SK-N-SH treated with all-trans-retinoic acid at 6 μM for 48 hours (cell line): ENCODE measurements around the gene DCT.

Source experiments
- ATAC-seq: fragments of 200-7000 bp; cut with Tn5 transposase; 3 replicates; pipeline ENCODE4 v1.9.1; 2020; ENCODE audit warnings: mild to moderate bottlenecking, moderate library complexity
- ARNTL ChIP-seq: fragments of 450-650 bp; formaldehyde crosslinking; IDR thresholded peaks from 2 replicates; pipeline ENCODE4 v1.5.0; 2020; ENCODE audit warnings: low read depth, mild to moderate bottlenecking, moderate library complexity, borderline replicate concordance
- BACH2 ChIP-seq: fragments of 250-450 bp; sonication (Bioruptor Pico); IDR thresholded peaks from 2 replicates; pipeline ENCODE4 v1.9.0; 2021; ENCODE audit warnings: mild to moderate bottlenecking, borderline replicate concordance
- CREB5 ChIP-seq: fragments of 250-450 bp; sonication (Bioruptor Pico); IDR thresholded peaks from 2 replicates; pipeline ENCODE4 v1.5.1; 2020; ENCODE audit warnings: low read depth, mild to moderate bottlenecking, moderate library complexity
- CSDC2 ChIP-seq: fragments of 250-450 bp; sonication (Bioruptor Pico); IDR thresholded peaks from 2 replicates; pipeline ENCODE4 v1.5.0; 2020; ENCODE audit warnings: mild to moderate bottlenecking, moderate library complexity
- ESRRG ChIP-seq: fragments of 250-450 bp; sonication (Bioruptor Pico); IDR thresholded peaks from 2 replicates; pipeline ENCODE4 v1.6.1; 2021; ENCODE audit warnings: mild to moderate bottlenecking
- ISL1 ChIP-seq: fragments of 250-450 bp; sonication (Bioruptor Pico); IDR thresholded peaks from 2 replicates; pipeline ENCODE4 v2.1.2; 2022; ENCODE audit warnings: mild to moderate bottlenecking, moderate library complexity
- OSR1 ChIP-seq: fragments of 250-450 bp; sonication (Bioruptor Pico); IDR thresholded peaks from 2 replicates; pipeline ENCODE4 v1.8.0; 2022; ENCODE audit warnings: moderate library complexity, mild to moderate bottlenecking, inconsistent platforms
- PATZ1 ChIP-seq: fragments of 250-450 bp; sonication (Bioruptor Pico); IDR thresholded peaks from 2 replicates; pipeline ENCODE4 v1.8.0; 2020; ENCODE audit warnings: mild to moderate bottlenecking, moderate library complexity, borderline replicate concordance
- POU6F1 ChIP-seq: fragments of 250-450 bp; sonication (Bioruptor Pico); IDR thresholded peaks from 2 replicates; pipeline ENCODE4 v1.8.0; 2021; ENCODE audit warnings: low read depth, mild to moderate bottlenecking, moderate library complexity, borderline replicate concordance
- PPARA ChIP-seq: fragments of 250-450 bp; sonication (Bioruptor Pico); IDR thresholded peaks from 2 replicates; pipeline ENCODE4 v1.5.0; 2020; ENCODE audit warnings: mild to moderate bottlenecking, borderline replicate concordance
- RARB ChIP-seq: fragments of 250-450 bp; sonication (Bioruptor Pico); IDR thresholded peaks from 2 replicates; pipeline ENCODE4 v1.8.0; 2021; ENCODE audit warnings: mild to moderate bottlenecking, moderate library complexity
- SNAI2 ChIP-seq: fragments of 250-450 bp; sonication (Bioruptor Pico); IDR thresholded peaks from 2 replicates; pipeline ENCODE4 v1.5.0; 2020; ENCODE audit warnings: mild to moderate bottlenecking, moderate library complexity
- TCF4 ChIP-seq: fragments of 250-450 bp; sonication (Bioruptor Pico); IDR thresholded peaks from 2 replicates; pipeline ENCODE4 v1.8.0; 2021; ENCODE audit warnings: mild to moderate bottlenecking, moderate library complexity, borderline replicate concordance
- TOX ChIP-seq: fragments of 250-450 bp; sonication (Bioruptor Pico); IDR thresholded peaks from 2 replicates; pipeline ENCODE4 v1.8.0; 2021; ENCODE audit warnings: mild to moderate bottlenecking, moderate library complexity, borderline replicate concordance
- TSHZ2 ChIP-seq: fragments of 250-450 bp; sonication (Bioruptor Pico); IDR thresholded peaks from 2 replicates; pipeline ENCODE4 v1.5.0; 2020; ENCODE audit warnings: mild to moderate bottlenecking, moderate library complexity
- ZC3H10 ChIP-seq: fragments of 250-450 bp; sonication (Bioruptor Pico); IDR thresholded peaks from 2 replicates; pipeline ENCODE4 v1.5.1; 2021; ENCODE audit warnings: mild to moderate bottlenecking, moderate library complexity
- ZFP3 ChIP-seq: fragments of 250-450 bp; sonication (Bioruptor Pico); IDR thresholded peaks from 2 replicates; pipeline ENCODE4 v1.5.0; 2020; ENCODE audit warnings: mild to moderate bottlenecking, moderate library complexity
- ZFP30 ChIP-seq: fragments of 450-650 bp; formaldehyde crosslinking; IDR thresholded peaks from 2 replicates; pipeline ENCODE4 v1.5.0; 2022; ENCODE audit warnings: mild to moderate bottlenecking, moderate library complexity
- ZNF565 ChIP-seq: fragments of 450-650 bp; formaldehyde crosslinking; conservative IDR thresholded peaks from 2 replicates; pipeline ENCODE4 v1.5.0; 2020; ENCODE audit warnings: low read depth, mild to moderate bottlenecking, moderate library complexity
- ZNF70 ChIP-seq: fragments of 450-650 bp; formaldehyde crosslinking; IDR thresholded peaks from 2 replicates; pipeline ENCODE4 v1.5.0; 2020; ENCODE audit warnings: mild to moderate bottlenecking, moderate library complexity
- ZNF8 ChIP-seq: fragments of 450-650 bp; formaldehyde crosslinking; IDR thresholded peaks from 2 replicates; pipeline ENCODE4 v1.5.0; 2020; ENCODE audit warnings: mild to moderate bottlenecking, moderate library complexity

Gene DCT

GRCh38 chr13:94435604-94436226 lies 43.8 kb downstream of the DCT start:
- ATAC-seq, result peak; percentile 96
- no peak for TF ChIP-seq ZNF565 (CRISPR knock-in tag)
- TF ChIP-seq ESRRG (CRISPR knock-in tag), result no peak
- TF ChIP-seq TOX (CRISPR knock-in tag), result no peak
- no peak for TF ChIP-seq CREB5
- TF ChIP-seq SNAI2, result no peak
- no peak for TF ChIP-seq ZNF8

- no peak for TF ChIP-seq ESRRG (CRISPR knock-in tag)
- no peak for TF ChIP-seq ZC3H10 (CRISPR knock-in tag)
- TF ChIP-seq ZFP3 (CRISPR knock-in tag), result no peak
- TF ChIP-seq PPARA (CRISPR knock-in tag), result no peak
- no peak for TF ChIP-seq PATZ1 (CRISPR knock-in tag)
- TF ChIP-seq OSR1, result no peak
- TF ChIP-seq ZNF565 (CRISPR knock-in tag), result no peak
- TF ChIP-seq TOX (CRISPR knock-in tag), result no peak
- TF ChIP-seq ZFP30 (CRISPR knock-in tag), result no peak
- TF ChIP-seq CREB5, result no peak
- TF ChIP-seq CSDC2 (CRISPR knock-in tag), result no peak
- TF ChIP-seq ARNTL (CRISPR knock-in tag), result no peak
- TF ChIP-seq, all 23 proteins: peak for 0
- no peak for ATAC-seq
These were observed 46.2 kb downstream of the DCT start for GRCh38 chr13:94433055-94433961.

GRCh38 chr13:94431987-94432386 lies 47.5 kb downstream of the DCT start:
- TF ChIP-seq ZNF8, result no peak
- TF ChIP-seq ISL1 (CRISPR knock-in tag), result no peak
- TF ChIP-seq CREB5, result no peak
- TF ChIP-seq BACH2, result no peak
- no peak for TF ChIP-seq SNAI2
- TF ChIP-seq TCF4, result no peak
- no peak for TF ChIP-seq ZFP3 (CRISPR knock-in tag)
- no peak for TF ChIP-seq TOX (CRISPR knock-in tag)
- TF ChIP-seq POU6F1 (CRISPR knock-in tag), result no peak
- ATAC-seq, result no peak

GRCh38 chr13:94431574-94431973 lies 47.9 kb downstream of the DCT start:
- TF ChIP-seq RARB (CRISPR knock-in tag), result no peak
- no peak for TF ChIP-seq TSHZ2 (CRISPR knock-in tag)
- TF ChIP-seq BACH2, result no peak
- TF ChIP-seq ZNF565 (CRISPR knock-in tag), result no peak
- TF ChIP-seq ZNF8, result no peak
- TF ChIP-seq ZFP30 (CRISPR knock-in tag), result no peak
- no peak for TF ChIP-seq ESRRG (CRISPR knock-in tag)
- TF ChIP-seq ZNF70 (CRISPR knock-in tag), result no peak
- no peak for TF ChIP-seq ZC3H10 (CRISPR knock-in tag)
- TF ChIP-seq SNAI2, result no peak
- TF ChIP-seq TCF4, result no peak
- no peak for TF ChIP-seq PPARA (CRISPR knock-in tag)
- TF ChIP-seq ISL1 (CRISPR knock-in tag), result no peak
- peak; percentile 45; the same call in 1 of the 3 replicates for ATAC-seq
